NCI-H510A treated with DMSO at 0.1 percent for 48 hours (cell line): ENCODE data around the gene GNAI3.

ENCODE experiments used
- DNase-seq: peaks from one replicate; lab custom pipeline; 2025; lab: John Stamatoyannopoulos, UW

The GNAI3 gene

GRCh38 chr1:109624201-109625010, 76.0 kb downstream of the GNAI3 start:
- peak; percentile 66 for DNase-seq

DNA sequence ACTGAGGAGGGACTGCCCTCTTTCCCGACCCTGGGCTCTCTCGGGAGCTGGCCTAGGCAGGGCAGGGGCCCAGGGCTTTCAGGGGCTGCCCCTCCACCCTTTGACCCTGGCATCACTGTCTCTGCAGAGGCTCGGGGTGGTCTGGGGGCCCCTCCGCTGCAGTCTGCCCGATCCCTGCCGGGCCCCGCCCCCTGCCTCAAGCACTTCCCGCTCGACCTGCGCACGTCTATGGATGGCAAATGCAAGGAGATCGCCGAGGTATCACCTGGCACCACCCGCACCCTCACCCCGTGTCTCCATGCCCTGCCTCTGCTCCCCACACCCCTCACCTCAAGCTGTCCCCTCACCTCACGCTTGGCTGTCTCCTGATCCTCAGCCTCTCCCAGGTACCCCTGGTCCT, 76.8 kb downstream of the GNAI3 start:
- DNase-seq = no peak

- no peak for DNase-seq
Measured at GRCh38 chr1:109625601-109626560, 77.5 kb downstream of the GNAI3 start.

DNA sequence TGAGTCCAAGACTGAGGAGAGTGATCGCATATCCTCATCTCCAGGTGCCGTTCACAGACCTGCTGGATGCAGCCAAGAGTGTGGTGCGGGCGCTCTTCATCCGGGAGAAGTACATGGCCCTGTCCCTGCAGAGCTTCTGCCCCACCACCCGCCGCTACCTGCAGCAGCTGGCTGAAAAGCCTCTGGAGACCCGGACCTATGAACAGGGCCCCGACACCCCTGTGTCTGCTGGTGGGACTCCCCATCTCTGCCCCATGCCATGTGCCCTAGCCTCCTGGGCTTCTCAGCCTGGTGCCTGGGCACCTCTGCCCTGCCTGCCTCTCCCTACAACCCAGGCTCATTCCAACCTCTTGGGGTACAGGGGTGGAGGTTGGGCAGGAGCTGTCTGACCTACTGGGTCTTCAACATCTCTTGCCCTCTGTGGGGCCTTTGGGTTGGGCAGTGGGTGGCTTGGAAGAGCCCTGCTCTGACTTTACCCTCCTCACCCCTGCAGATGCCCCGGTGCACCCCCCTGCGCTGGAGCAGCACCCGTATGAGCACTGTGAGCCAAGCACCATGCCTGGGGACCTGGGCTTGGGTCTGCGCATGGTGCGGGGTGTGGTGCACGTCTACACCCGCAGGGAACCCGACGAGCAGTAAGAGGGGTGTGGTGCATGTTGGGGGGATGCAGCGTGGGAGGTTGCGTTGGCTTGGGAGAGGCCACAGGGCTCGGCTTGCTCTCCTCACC, 78.4 kb downstream of the GNAI3 start:
- no peak for DNase-seq

DNA sequence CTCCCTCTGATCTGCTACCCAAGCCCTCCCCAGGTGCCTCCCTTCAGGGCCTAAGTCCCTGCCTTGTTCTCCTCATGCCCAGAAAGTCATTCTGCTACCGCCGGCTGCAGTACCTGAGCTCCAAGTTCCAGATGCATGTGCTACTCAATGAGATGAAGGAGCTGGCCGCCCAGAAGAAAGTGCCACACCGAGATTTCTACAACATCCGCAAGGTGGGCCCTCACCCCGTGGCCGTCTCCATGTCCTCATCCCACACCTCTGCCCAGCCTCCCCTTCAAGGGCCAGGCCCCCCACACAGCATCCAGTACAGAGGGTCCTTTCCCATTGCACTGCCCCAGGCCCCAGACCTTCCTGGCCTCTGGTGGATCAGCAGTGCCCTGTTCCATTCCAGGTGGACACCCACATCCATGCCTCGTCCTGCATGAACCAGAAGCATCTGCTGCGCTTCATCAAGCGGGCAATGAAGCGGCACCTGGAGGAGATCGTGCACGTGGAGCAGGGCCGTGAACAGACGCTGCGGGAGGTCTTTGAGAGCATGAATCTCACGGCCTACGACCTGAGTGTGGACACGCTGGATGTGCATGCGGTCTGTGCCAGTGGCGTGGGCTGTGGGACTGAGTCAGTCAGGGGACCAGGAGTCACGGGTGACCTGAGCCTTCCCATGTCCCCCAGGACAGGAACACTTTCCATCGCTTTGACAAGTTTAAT, 79.4 kb downstream of the GNAI3 start:
- DNase-seq = no peak

DNA sequence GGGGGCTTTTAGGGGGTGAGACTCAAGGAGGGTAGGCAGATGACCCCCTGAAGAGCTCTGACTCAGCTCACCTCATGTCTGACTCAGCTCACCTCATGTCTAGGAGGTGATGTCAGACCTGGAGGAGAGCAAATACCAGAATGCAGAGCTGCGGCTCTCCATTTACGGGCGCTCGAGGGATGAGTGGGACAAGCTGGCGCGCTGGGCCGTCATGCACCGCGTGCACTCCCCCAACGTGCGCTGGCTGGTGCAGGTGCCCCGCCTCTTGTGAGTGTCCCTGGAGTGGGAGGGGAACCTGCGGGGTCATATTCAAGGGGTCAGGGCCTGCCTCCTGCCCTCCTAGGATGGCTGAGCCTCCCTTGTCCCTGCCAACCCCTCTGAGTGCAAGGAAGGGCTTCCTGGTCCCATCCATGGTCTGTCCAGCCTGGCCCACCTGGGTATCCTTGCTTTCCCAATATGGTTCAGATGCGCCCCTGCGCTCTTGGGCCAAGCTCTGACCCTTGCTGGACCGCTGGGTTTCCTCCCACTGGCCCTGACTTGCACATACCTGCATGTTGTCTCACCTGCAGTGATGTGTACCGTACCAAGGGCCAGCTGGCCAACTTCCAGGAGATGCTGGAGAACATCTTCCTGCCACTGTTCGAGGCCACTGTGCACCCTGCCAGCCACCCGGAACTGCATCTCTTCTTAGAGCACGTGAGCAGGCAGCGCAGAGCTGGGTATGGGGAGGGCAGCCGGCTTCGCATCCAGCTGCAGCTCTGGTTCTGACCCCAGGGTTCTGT, 80.3 kb downstream of the GNAI3 start:
- no peak for DNase-seq

GRCh38 chr1:109629372-109630030, 81.1 kb downstream of the GNAI3 start:
- DNase-seq = no peak

GRCh38 chr1:109630081-109630897, 81.9 kb downstream of the GNAI3 start:
- no peak for DNase-seq

- DNase-seq = no peak
Measured at GRCh38 chr1:109630898-109631512, 82.6 kb downstream of the GNAI3 start.

- no peak for DNase-seq
Measured at GRCh38 chr1:109631513-109632505, 83.4 kb downstream of the GNAI3 start.

DNA sequence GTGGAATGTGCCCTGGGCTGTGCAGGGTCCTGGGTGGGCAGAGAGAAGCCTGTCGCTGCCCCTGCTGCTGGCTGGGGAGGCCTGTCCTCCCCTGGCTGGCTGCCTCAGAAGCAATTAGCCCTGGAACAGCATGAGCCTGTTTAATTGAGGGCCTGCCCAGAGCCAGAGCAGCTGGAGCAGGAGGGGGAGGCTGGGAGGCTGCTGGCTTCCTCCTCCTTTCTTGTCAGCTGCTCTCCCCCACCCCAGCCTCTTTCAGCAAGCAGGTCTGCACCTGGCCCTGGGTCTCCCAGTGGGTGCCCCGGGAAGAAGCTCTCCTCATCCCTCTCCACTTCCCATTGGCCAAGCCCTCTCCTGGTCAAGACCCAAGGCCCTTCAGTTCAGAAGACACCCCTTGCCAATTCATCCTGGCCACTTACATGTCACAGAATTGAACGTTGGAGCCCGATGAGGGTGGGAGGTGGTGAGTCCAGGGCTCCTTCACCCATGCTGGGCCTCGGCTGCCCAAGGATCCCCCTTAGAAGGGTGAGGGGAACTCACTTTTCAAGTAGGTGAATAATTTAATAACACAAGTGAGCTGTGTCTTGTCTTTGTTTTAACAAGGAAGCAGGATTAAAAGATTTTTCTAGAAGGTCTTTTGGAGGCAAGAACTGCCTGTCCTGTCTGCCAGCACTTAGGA, 84.4 kb downstream of the GNAI3 start:
- peak; percentile 76 for DNase-seq

- DNase-seq = no peak
Measured at GRCh38 chr1:109634292-109634691, 85.9 kb downstream of the GNAI3 start.

DNA sequence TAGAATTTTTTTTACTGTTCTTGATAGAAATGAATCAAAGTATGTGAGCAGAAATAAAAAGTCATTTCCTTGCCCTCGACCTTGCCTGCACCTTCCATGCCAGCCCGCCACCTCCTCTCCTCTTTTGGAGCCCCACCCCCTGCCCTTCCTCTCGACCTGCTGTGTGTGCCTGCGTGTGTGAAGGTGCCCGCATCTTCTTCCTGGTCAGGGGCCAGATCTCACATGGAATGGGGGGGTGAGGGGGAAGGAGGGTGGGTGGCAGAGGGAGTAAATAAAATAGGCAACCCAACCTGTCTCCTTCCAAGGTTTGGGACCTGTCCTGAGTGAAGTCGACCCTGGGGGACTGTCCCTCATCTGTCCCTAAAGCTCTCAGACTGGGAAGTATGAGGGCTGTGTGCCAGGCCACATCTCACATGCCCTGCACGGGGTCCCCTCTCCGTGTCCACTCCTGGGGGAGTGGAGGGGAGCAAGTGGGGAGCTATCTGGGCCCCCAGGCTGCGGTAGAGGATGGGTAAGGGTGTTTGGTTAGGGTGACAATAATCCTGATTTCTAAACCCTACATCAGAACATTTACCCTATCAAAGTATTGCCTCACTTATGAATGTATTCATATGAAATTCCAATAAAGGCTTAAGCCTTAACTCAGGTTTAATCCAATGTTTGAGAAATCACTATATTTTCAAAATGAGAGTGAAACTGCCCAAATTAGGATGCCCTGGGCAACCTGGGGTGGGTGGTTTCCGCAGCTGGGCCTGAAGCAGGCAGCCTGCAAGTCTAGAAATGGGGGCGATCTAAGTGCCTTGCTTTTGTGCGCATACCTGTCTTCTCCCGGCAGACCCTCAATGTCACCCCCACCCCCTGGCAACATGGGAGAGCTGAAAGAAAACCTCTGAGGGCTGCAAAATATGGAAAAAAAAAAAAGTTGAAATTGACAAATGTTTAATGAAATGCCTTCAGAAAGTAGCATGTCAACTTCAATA, 86.6 kb downstream of the GNAI3 start:
- no peak for DNase-seq

GRCh38 chr1:109635862-109636200, 87.4 kb downstream of the GNAI3 start:
- no peak for DNase-seq

GRCh38 chr1:109636201-109636952, 88.0 kb downstream of the GNAI3 start:
- no peak for DNase-seq
